H1 (cell line): Measurements from ENCODE around the gene STX17. TPM values are rescaled to one million over a fixed set of nuclear protein-coding genes. Genes with fewer than 3 reads are reported as not detected.

Experiments used
- CTCF ChIA-PET: fragments of 300-600 bp; sonication (Branson Sonifier 250); formaldehyde crosslinking; loops from one replicate; lab custom pipeline; 2021; ENCODE audit not compliant: partially characterized antibody; lab: Charles Lee
- POLR2A ChIA-PET: fragments of 300-600 bp; sonication (Branson Sonifier 250); formaldehyde crosslinking; loops from one replicate; lab custom pipeline; 2021; ENCODE audit warnings: inconsistent platforms; ENCODE audit not compliant: partially characterized antibody; lab: Charles Lee
- DNase-seq, 2 experiments: peaks; one replicate each; pipeline versions ENCODE4 v3.0.0 to v3.0.0-alpha.2; 2010 to 2022; ENCODE audit warnings: low spot score in 2 of 2, low read depth in 1 of 2, mixed read lengths in 1 of 2
- FAIRE-seq: peaks from 2 replicates; lab custom pipeline; 2011; peaks lifted over from hg19 to GRCh38; lab: Jason Lieb, UNC
- H2AFZ ChIP-seq: 2 replicates; pipeline ENCODE4 v1.8.1; 2012; ENCODE audit warnings: low read length, inconsistent platforms
- H2AK5ac ChIP-seq: 2 replicates; pipeline ENCODE4 v1.6.1; 2013; ENCODE audit warnings: low read depth, low read length
- H2BK120ac ChIP-seq: replicated peaks from 2 replicates; pipeline ENCODE3; 2013; ENCODE audit warnings: low read depth, low read length, inconsistent platforms
- H2BK12ac ChIP-seq: 2 replicates; pipeline ENCODE4 v1.6.1; 2013; ENCODE audit warnings: low read depth, low read length
- H2BK15ac ChIP-seq: 2 replicates; pipeline ENCODE4 v1.6.1; 2013; ENCODE audit warnings: low read length
- H2BK20ac ChIP-seq: 2 replicates; pipeline ENCODE4 v1.6.1; 2013; ENCODE audit warnings: low read length
- H2BK5ac ChIP-seq: 2 replicates; pipeline ENCODE4 v1.6.1; 2013; ENCODE audit warnings: low read depth, low read length
- H3K14ac ChIP-seq: 2 replicates; pipeline ENCODE4 v1.6.1; 2013; ENCODE audit warnings: inconsistent platforms; ENCODE audit not compliant: insufficient read length
- H3K18ac ChIP-seq: 2 replicates; pipeline ENCODE4 v1.6.1; 2013; ENCODE audit warnings: low read length; ENCODE audit errors: extremely low read depth
- H3K23ac ChIP-seq: 2 replicates; pipeline ENCODE4 v1.6.1; 2013; ENCODE audit warnings: inconsistent platforms; ENCODE audit not compliant: insufficient read length
- H3K23me2 ChIP-seq: 2 replicates; pipeline ENCODE4 v1.6.1; 2013; ENCODE audit warnings: low read depth, low read length
- H3K27ac ChIP-seq: 2 replicates; pipeline ENCODE4 v1.6.1; 2011; ENCODE audit warnings: low read depth, low read length, inconsistent platforms
- H3K27me3 ChIP-seq, 4 experiments: replicated peaks in 1 of 4; 1 replicate in 1 of 4; 2 replicates in 3 of 4; pipeline versions ENCODE4 v1.6.1 to v1.8.1; 2011 to 2013; ENCODE audit warnings: low read length in 3 of 4, mild to moderate bottlenecking in 3 of 4, inconsistent platforms in 2 of 4, mixed read lengths in 2 of 4, moderate library complexity in 1 of 4; ENCODE audit not compliant: control insufficient read depth in 3 of 4, insufficient read depth in 3 of 4; ENCODE audit errors: extremely low read depth in 1 of 4
- H3K36me3 ChIP-seq, 4 experiments: 2 replicates each; pipeline versions ENCODE4 v1.6.1 to v1.8.1; 2011 to 2013; ENCODE audit warnings: mild to moderate bottlenecking in 4 of 4, low read length in 3 of 4, moderate library complexity in 2 of 4, control low read depth in 1 of 4, inconsistent platforms in 1 of 4; ENCODE audit not compliant: insufficient read depth in 4 of 4, control insufficient read depth in 2 of 4
- H3K4ac ChIP-seq: replicated peaks from 2 replicates; pipeline ENCODE3; 2013; ENCODE audit warnings: low read length, low read depth, mixed read lengths, inconsistent platforms; ENCODE audit not compliant: insufficient read length
- H3K4me1 ChIP-seq, 4 experiments: replicated peaks in 1 of 4; 1 replicate in 1 of 4; 2 replicates in 3 of 4; pipeline versions ENCODE4 v1.6.1 to v1.8.1; 2011 to 2013; ENCODE audit warnings: low read length in 3 of 4, inconsistent platforms in 2 of 4, mixed read lengths in 1 of 4; ENCODE audit not compliant: insufficient read depth in 4 of 4, control insufficient read depth in 3 of 4
- H3K4me2 ChIP-seq, 2 experiments: 2 replicates each; pipeline versions ENCODE4 v1.6.1 to v1.8.1; 2011 to 2013; ENCODE audit warnings: low read depth in 2 of 2, low read length in 2 of 2, control low read depth in 1 of 2, inconsistent platforms in 1 of 2, mild to moderate bottlenecking in 1 of 2; ENCODE audit not compliant: insufficient read depth in 1 of 2
- H3K4me3 ChIP-seq, 4 experiments: fragments of 200-600, 300-600 bp in 1 of 4; sonication (generic), shearing (Covaris generic), sonication (Bioruptor Twin) in 1 of 4; 2 replicates each; pipeline versions ENCODE4 v1.5.1 to v1.8.1; 2011 to 2016; ENCODE audit warnings: low read length in 4 of 4, low read depth in 3 of 4, control low read depth in 2 of 4, inconsistent platforms in 2 of 4, mild to moderate bottlenecking in 2 of 4, mixed read lengths in 1 of 4, moderate library complexity in 1 of 4; ENCODE audit not compliant: insufficient read depth in 2 of 4; ENCODE audit errors: extremely low read depth in 1 of 4
- H3K56ac ChIP-seq: replicated peaks from 2 replicates; pipeline ENCODE3; 2013; ENCODE audit warnings: low read depth, mild to moderate bottlenecking, mixed read lengths, low read length, inconsistent platforms; ENCODE audit not compliant: insufficient read length
- H3K79me1 ChIP-seq: 2 replicates; pipeline ENCODE4 v1.6.1; 2013; ENCODE audit warnings: low read depth, low read length, control low read depth
- H3K79me2 ChIP-seq, 2 experiments: 2 replicates each; pipeline versions ENCODE4 v1.6.1 to v1.8.1; 2012 to 2013; ENCODE audit warnings: low read length in 2 of 2, mild to moderate bottlenecking in 2 of 2, inconsistent platforms in 1 of 2; ENCODE audit not compliant: insufficient read depth in 2 of 2, control insufficient read depth in 1 of 2
- H3K9ac ChIP-seq, 4 experiments: replicated peaks in 1 of 4; 1 replicate in 1 of 4; 2 replicates in 3 of 4; pipeline versions ENCODE4 v1.6.1 to v1.8.1; 2011 to 2013; ENCODE audit warnings: low read depth in 3 of 4, low read length in 3 of 4, control low read depth in 2 of 4, mild to moderate bottlenecking in 2 of 4, moderate library complexity in 2 of 4, inconsistent platforms in 1 of 4; ENCODE audit errors: extremely low read depth in 1 of 4
- H3K9me3 ChIP-seq, 2 experiments: 2 replicates each; pipeline versions ENCODE4 v1.6.1 to v1.8.1; 2012 to 2013; ENCODE audit warnings: mild to moderate bottlenecking in 2 of 2, moderate library complexity in 2 of 2, control low read depth in 1 of 2, inconsistent platforms in 1 of 2, low read depth in 1 of 2, low read length in 1 of 2, mixed read lengths in 1 of 2; ENCODE audit not compliant: insufficient read depth in 2 of 2
- H4K20me1 ChIP-seq, 2 experiments: replicated peaks in 1 of 2; 2 replicates each; pipeline versions ENCODE3 to v1.8.1; 2011 to 2013; ENCODE audit warnings: inconsistent platforms in 2 of 2, low read length in 2 of 2, mild to moderate bottlenecking in 1 of 2; ENCODE audit not compliant: insufficient read depth in 2 of 2, control insufficient read depth in 1 of 2
- H4K5ac ChIP-seq: 2 replicates; pipeline ENCODE4 v1.6.1; 2013; ENCODE audit warnings: low read length, low read depth, mixed read lengths, inconsistent platforms; ENCODE audit not compliant: insufficient read length
- H4K8ac ChIP-seq: 2 replicates; pipeline ENCODE4 v1.8.0; 2013; ENCODE audit warnings: mild to moderate bottlenecking, moderate library complexity, low read length, inconsistent platforms; ENCODE audit not compliant: insufficient read depth; ENCODE audit errors: extremely low read depth
- H4K91ac ChIP-seq: replicated peaks from 2 replicates; pipeline ENCODE3; 2013; ENCODE audit warnings: low read length, mixed read lengths, inconsistent platforms; ENCODE audit not compliant: insufficient read length
- POLR2A ChIP-seq, 2 experiments: IDR thresholded peaks; 1 replicate in 1 of 2; 2 replicates in 1 of 2; pipeline ENCODE4 v1.6.1; 2011; ENCODE audit warnings: low read depth in 2 of 2, low read length in 2 of 2, mild to moderate bottlenecking in 2 of 2; ENCODE audit errors: control extremely low read depth in 1 of 2
- RAD21 ChIP-seq, 2 experiments: IDR thresholded peaks in 1 of 2; conservative IDR thresholded peaks in 1 of 2; 2 replicates each; pipeline ENCODE4 v1.6.1; 2011; ENCODE audit warnings: low read depth in 2 of 2, low read length in 2 of 2, improper control_type of control experiment in 1 of 2, inconsistent platforms in 1 of 2, mild to moderate bottlenecking in 1 of 2, moderate library complexity in 1 of 2
- SRF ChIP-seq: IDR thresholded peaks from 2 replicates; pipeline ENCODE4 v1.6.1; 2011; ENCODE audit warnings: mild to moderate bottlenecking, low read depth, low read length, moderate library complexity
- WGBS, 2 experiments: shearing (Covaris generic) in 1 of 2; methylation state at CpG; one replicate each; pipeline versions ENCODE4 v1.1.6 to v1.1.7; 2013 to 2015; ENCODE audit warnings: low lambda C conversion rate in 2 of 2, mixed read lengths in 2 of 2, inconsistent platforms in 1 of 2, low coverage in 1 of 2, missing lambda C conversion rate in 1 of 2; ENCODE audit not compliant: insufficient replicate concordance in 2 of 2, insufficient coverage in 1 of 2, insufficient read length in 1 of 2; ENCODE audit errors: extremely low coverage in 1 of 2, missing lambda C conversion rate in 1 of 2; 5-methylcytosine and 5-hydroxymethylcytosine counted together
- polyA plus RNA-seq, 7 experiments: library from polyadenylated mRNA; depleted of rRNA in 3 of 7; stranded (reverse) in 5 of 7; unstranded in 2 of 7; fragments of >200 nt in 5 of 7; fragments of 200-250 nt in 2 of 7; gene quantifications; 1 replicate in 5 of 7; 2 replicates in 1 of 7; 4 replicates in 1 of 7; pipeline versions ENCODE4 v1.2.1 to v1.2.3, GENCODE V29; 2011 to 2013; ENCODE audit warnings: missing spikeins in 2 of 7, mixed read lengths in 2 of 7
- total RNA-seq: library from RNA; stranded (reverse); fragmentation: NEBNext Ultra II Directional; extraction: Animal tissue kit (Norgen Biotek cat#: 25700); gene quantifications from 2 replicates; pipeline ENCODE4 v1.2.1, GENCODE V29; 2021

STX17 gene
- total and polyA plus RNA-seq, 2 of the 8 experiments (the other 6 are each of a cell fraction or from before 2014, with no cell fraction given): 4.5 to 16.3 TPM

- no peak overlapping the region for H3K9ac ChIP-seq
- H2BK15ac ChIP-seq: no peak overlapping the region
- 94% methylated on average over 2 of the region's 2 CpGs; no CpG with 5 or more reads in 1 of the 2 experiments for WGBS, 2 experiments
- H3K4me1 ChIP-seq: peaks cover 0 to 9% (median 7%) of the 10 kb centered on the region in 4 experiments; a peak in 4 of 7 replicates
- ChIA-PET POLR2A (no interaction called here), CTCF (interaction anchor here (1.2 kb wide), 1 partner anchor 18 kb away, joined by 3 read pairs; no protein-coding TSS in a partner anchor)
- H2BK12ac ChIP-seq: no peak overlapping the region
- H3K14ac ChIP-seq: no peak overlapping the region
- no peak overlapping the region for H4K5ac ChIP-seq
- no peak overlapping the region for H4K8ac ChIP-seq
- H3K23me2 ChIP-seq: no peaks in the 10 kb centered on the region
- H2BK20ac ChIP-seq: no peak overlapping the region
- H3K27ac ChIP-seq: no peak overlapping the region
- no peaks in the 10 kb centered on the region for H3K27me3 ChIP-seq
- DNase-seq (no peak), FAIRE-seq (no peak)
- no peaks in the 10 kb centered on the region for H3K36me3 ChIP-seq
- no peak overlapping the region for H3K56ac ChIP-seq
- H4K91ac ChIP-seq: no peak overlapping the region
- H2BK120ac ChIP-seq: no peak overlapping the region
- H2BK5ac ChIP-seq: no peak overlapping the region
- no peak overlapping the region for H3K4me3 ChIP-seq
- H3K79me2 ChIP-seq: no peaks in the 10 kb centered on the region
- no peak overlapping the region for H3K23ac ChIP-seq
- H3K4ac ChIP-seq: no peak overlapping the region
- no peak overlapping the region for H2AK5ac ChIP-seq
- H3K9me3 ChIP-seq: no peaks in the 10 kb centered on the region
- no peak overlapping the region for H2AFZ ChIP-seq
- no peak overlapping the region for H3K18ac ChIP-seq
- no peaks in the 10 kb centered on the region for H4K20me1 ChIP-seq
- H3K4me2 ChIP-seq: no peak overlapping the region
- H3K79me1 ChIP-seq: no peaks in the 10 kb centered on the region
- no peak for TF ChIP-seq RAD21 (IDR thresholded peaks at IDR 0.05 in 1 of 2, conservative IDR thresholded peaks at IDR 0.05 in 1 of 2; ENCODE audit: low read depth in 2 of 2, low read length in 2 of 2)
- TF ChIP-seq POLR2A (IDR thresholded peaks at IDR 0.05; ENCODE audit: control extremely low read depth in 1 of 2, low read depth in 2 of 2, low read length in 2 of 2): no peak
- no peak for TF ChIP-seq SRF
These were observed 59.5 kb downstream of the STX17 start for GRCh38 chr9:99966001-99966400.
